Heart left ventricle (tissue), 16 donors: Measurements from ENCODE around the gene AMOTL2. TPM values are rescaled to one million over a fixed set of nuclear protein-coding genes. Genes with fewer than 3 reads are reported as not detected.
A peak's percentile ranks its signal among the peaks of the same experiment; 100 is the strongest.

Experiments used
- ATAC-seq, 4 donors: fragments of 200-7000 bp; cut with Tn5 transposase; one replicate each; pipeline ENCODE4 v1.9.1; 2020 to 2022; ENCODE audit warnings: moderate library complexity in 4 of 4, mild to moderate bottlenecking in 3 of 4, moderate number of reproducible peaks in 1 of 4
- DNase-seq, 5 donors: peaks; one replicate each; pipeline ENCODE4 v3.0.0-alpha.2; 2020
- H3K27ac ChIP-seq, 12 donors: fragments of 200-600 bp; sonication (generic) in 4 of 12; one replicate each; pipeline versions ENCODE4 v1.5.0 to v1.8.0; 2016 to 2022; ENCODE audit warnings: mild to moderate bottlenecking in 2 of 12
- H3K27me3 ChIP-seq, 9 donors: fragments of 200-600 bp; sonication (generic) in 2 of 9; one replicate each; pipeline versions ENCODE4 v1.5.1 to v1.8.0; 2016 to 2022; ENCODE audit warnings: mild to moderate bottlenecking in 3 of 9
- H3K36me3 ChIP-seq, 9 donors: fragments of 200-600 bp; sonication (generic) in 2 of 9; one replicate each; pipeline versions ENCODE4 v1.5.0 to v1.8.0; 2018 to 2022; ENCODE audit warnings: mild to moderate bottlenecking in 2 of 9
- H3K4me1 ChIP-seq, 12 donors: fragments of 200-600 bp; sonication (generic) in 4 of 12; one replicate each; pipeline versions ENCODE4 v1.5.0 to v1.8.0; 2016 to 2022; ENCODE audit warnings: mild to moderate bottlenecking in 3 of 12
- H3K4me3 ChIP-seq, 12 donors: fragments of 200-600 bp; sonication (generic) in 4 of 12; one replicate each; pipeline versions ENCODE4 v1.5.0 to v1.8.0; 2017 to 2022; ENCODE audit warnings: mild to moderate bottlenecking in 9 of 12, moderate library complexity in 4 of 12
- H3K9me3 ChIP-seq, 12 donors: fragments of 200-600 bp; sonication (generic) in 4 of 12; one replicate each; pipeline versions ENCODE4 v1.5.0 to v1.8.0; 2016 to 2022; ENCODE audit warnings: mild to moderate bottlenecking in 1 of 12
- POLR2A ChIP-seq, 2 donors: fragments of 450-650 bp; IDR thresholded peaks; one replicate each; pipeline ENCODE4 v1.6.1; 2017; ENCODE audit warnings: antibody characterized with exemption in 2 of 2, mild to moderate bottlenecking in 2 of 2, moderate library complexity in 2 of 2
- WGBS, 4 donors: extraction: QIAGEN DNeasy Blood & Tissue Kit in 2 of 4; methylation state at CpG; one replicate each; pipeline versions ENCODE4 v1.1.5 to v1.1.7; 2013 to 2018; 5-methylcytosine and 5-hydroxymethylcytosine counted together
- intact Hi-C, 10 donors: fragments of 100-400 bp; cut with DNase I; formaldehyde crosslinking; loops; one replicate each; pipeline versions ENCODE4 v1.11.1 to v1.14.2; 2022
- polyA plus RNA-seq, 2 donors: library from polyadenylated mRNA; stranded (reverse); fragments of 200-250 nt; gene quantifications; one replicate each; pipeline ENCODE4 v1.2.3, GENCODE V29; 2013
- total RNA-seq, 9 donors: library from RNA; depleted of rRNA in 2 of 9; stranded (reverse); fragments of >200 nt in 2 of 9; fragmentation: NEBNext Ultra II Directional in 3 of 9; extraction: Animal tissue kit (Norgen Biotek cat#: 25700) in 3 of 9; gene quantifications; one replicate each; pipeline versions ENCODE4 v1.1.0 to v1.2.4, GENCODE V29; 2016 to 2023
- TF ChIP-seq, protein P1 (sequence below), 12 donors: fragments of 200-600 bp; sonication (generic) in 4 of 12; IDR thresholded peaks; one replicate each; pipeline versions ENCODE4 v1.5.0 to v1.8.0; 2018 to 2022; ENCODE audit warnings: antibody characterized with exemption in 12 of 12, mild to moderate bottlenecking in 5 of 12
- donor health status: ischemic (EF 13 %, LVEDD 7.1; RV severe dilation, severe dysfunction).
- donor health status: healthy with polysubstance abuse.
- donor health status: DM: no; HTN: yes; CAD: no.
- donor health status: DM: no; HTN: no; CAD: no.
- donor health status: ischemic (EF 25% LVEDD 6.9; RV normal size, moderate dysfunction).
- donor health status: ischemic (EF 25% LVEDD 5.7; RV mildly dilated, moderate dysfunction).
- donor health status: healthy.
- donor health status: DM: yes; HTN: yes; CAD: no.
- donor health status: ischemic (EF 35%, LVEDD 5.7; RV mildly dilated, moderate dysfunction).
- donor health status: nonischemic (EF 11% LVEDD 7.7; RV severe dilation, severe dysfunction).
- donor health status: DM: yes; HTN: yes; CAD: no.
- donor health status: PGD.
- donor health status: ischemic (EF 29% LVEDD 5.4; RV normal size, mild dysfunction).
- donor health status: nonischemic (EF 23%, LVEDD 6.1; RV moderate dilation, normal function).

AMOTL2 gene
- total and polyA plus RNA-seq, 11 donors, result 19.0 to 109 (median 48.9) TPM

DNA sequence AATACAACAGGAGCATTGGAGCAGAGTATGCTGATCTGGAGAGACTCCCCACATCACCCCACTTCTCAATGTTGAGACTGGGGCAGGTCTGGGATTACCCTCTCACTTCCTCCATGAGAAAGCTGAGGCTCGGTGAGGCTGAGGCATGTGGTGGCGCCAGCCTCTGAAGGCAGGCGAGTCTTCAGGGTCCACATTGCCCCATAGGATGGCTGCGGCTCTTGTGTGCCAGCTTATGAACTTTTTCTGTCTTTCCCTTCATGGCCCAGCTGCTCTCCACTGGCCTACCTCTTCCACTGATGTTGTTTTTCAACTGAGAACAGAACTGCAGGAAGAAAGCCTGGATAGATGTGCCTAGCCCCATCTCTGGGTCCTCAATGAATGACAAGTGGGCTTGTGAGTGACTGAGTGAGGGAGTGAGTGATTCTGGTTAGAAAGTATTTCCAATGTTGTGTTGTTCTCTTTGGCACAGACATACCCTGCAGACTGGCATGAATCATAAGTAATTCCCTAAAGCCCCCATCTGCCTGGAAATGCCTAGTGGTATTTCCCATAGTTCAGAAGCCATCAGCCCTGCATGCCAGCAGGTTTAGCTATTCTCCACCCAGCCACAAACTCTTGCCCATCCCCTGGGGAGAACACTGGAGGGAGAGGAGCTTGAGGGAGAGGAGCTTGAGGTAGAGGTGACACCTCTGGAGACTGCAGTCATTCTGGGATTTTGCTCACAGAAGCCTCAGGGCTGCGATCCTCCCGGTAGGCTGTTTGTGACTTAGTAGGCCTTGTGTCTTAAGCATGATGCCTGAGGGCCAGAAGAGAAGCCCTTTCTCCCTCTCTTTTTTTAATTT is 56.9 kb downstream of the AMOTL2 start:
- H3K4me1 ChIP-seq, result peaks cover 14 to 42% (median 32%) of the 10 kb centered on the region in 12 donors
- ATAC-seq, result no peak
- H3K27me3 ChIP-seq, result peaks cover 0 to 12% (median 0%) of the 10 kb centered on the region in 9 donors
- no peak overlapping the region for H3K4me3 ChIP-seq
- H3K36me3 ChIP-seq, result no peaks in the 10 kb centered on the region
- intact Hi-C loops, result loop anchor here in 1 of 10 donors (10.0 kb wide), 1 partner anchor 447 kb away; no protein-coding TSS in a partner anchor
- H3K27ac ChIP-seq, result no peak overlapping the region
- WGBS, 4 donors, result 88 to 100% (median 97%) methylated on average over 6 of the region's 6 CpGs
- no peak for DNase-seq
- no peak for TF ChIP-seq POLR2A (IDR thresholded peaks at IDR 0.05)
- TF ChIP-seq, protein P1, sequence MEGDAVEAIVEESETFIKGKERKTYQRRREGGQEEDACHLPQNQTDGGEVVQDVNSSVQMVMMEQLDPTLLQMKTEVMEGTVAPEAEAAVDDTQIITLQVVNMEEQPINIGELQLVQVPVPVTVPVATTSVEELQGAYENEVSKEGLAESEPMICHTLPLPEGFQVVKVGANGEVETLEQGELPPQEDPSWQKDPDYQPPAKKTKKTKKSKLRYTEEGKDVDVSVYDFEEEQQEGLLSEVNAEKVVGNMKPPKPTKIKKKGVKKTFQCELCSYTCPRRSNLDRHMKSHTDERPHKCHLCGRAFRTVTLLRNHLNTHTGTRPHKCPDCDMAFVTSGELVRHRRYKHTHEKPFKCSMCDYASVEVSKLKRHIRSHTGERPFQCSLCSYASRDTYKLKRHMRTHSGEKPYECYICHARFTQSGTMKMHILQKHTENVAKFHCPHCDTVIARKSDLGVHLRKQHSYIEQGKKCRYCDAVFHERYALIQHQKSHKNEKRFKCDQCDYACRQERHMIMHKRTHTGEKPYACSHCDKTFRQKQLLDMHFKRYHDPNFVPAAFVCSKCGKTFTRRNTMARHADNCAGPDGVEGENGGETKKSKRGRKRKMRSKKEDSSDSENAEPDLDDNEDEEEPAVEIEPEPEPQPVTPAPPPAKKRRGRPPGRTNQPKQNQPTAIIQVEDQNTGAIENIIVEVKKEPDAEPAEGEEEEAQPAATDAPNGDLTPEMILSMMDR (IDR thresholded peaks at IDR 0.05), result no peak
- H3K9me3 ChIP-seq, result no peaks in the 10 kb centered on the region

GRCh38 chr3:134315286-134316106 is 58.8 kb downstream of the AMOTL2 start:
- Histone ChIP-seq H3K9me3 (no peaks in the 10 kb centered on the region), H3K4me3 (no peak overlapping the region), H3K27ac (peak overlapping the region; percentile 83 to 99 (median 90)), H3K27me3 (peaks cover 0 to 12% (median 0%) of the 10 kb centered on the region in 9 donors), H3K36me3 (no peaks in the 10 kb centered on the region), H3K4me1 (peaks cover 17 to 57% (median 39%) of the 10 kb centered on the region in 12 donors)
- intact Hi-C loops, result loop anchor here in 2 of 10 donors (2.0 to 10.0 kb wide), 2 partner anchors 59 to 449 kb away; partner anchors contain the start of gene AMOTL2 (in 1 of the 2)
- WGBS, 4 donors, result 41 to 52% (median 42%) methylated on average over 14 of the region's 14 CpGs
- TF ChIP-seq POLR2A (IDR thresholded peaks at IDR 0.05), result no peak
- TF ChIP-seq, protein P1 (IDR thresholded peaks at IDR 0.05), result no peak
- ATAC-seq (peak; percentile 57 to 74 (median 68)), DNase-seq (peak; percentile 66 to 88 (median 81))

GRCh38 chr3:134314588-134315285 is 59.5 kb downstream of the AMOTL2 start:
- H3K4me1 ChIP-seq, result peaks cover 17 to 57% (median 39%) of the 10 kb centered on the region in 12 donors

More at GRCh38 chr3:134314588-134315285, 59.5 kb downstream of the AMOTL2 start:
- H3K9me3 ChIP-seq, result no peaks in the 10 kb centered on the region
- 36 to 53% (median 41%) methylated on average over 6 of the region's 6 CpGs for WGBS, 4 donors
- ATAC-seq (peak in 1 of 4 donors; percentile 1), DNase-seq (peak in 1 of 5 donors; percentile 36)
- peak overlapping the region; percentile 83 to 99 (median 90) for H3K27ac ChIP-seq
- peak overlapping the region in 1 of 12 donors; percentile 53 for H3K4me3 ChIP-seq
- peaks cover 0 to 12% (median 0%) of the 10 kb centered on the region in 9 donors for H3K27me3 ChIP-seq
- intact Hi-C loops, result loop anchor here in 5 of 10 donors (2.0 to 10.0 kb wide), 5 partner anchors 43 to 450 kb away; partner anchors contain the start of gene AMOTL2 (in 1 of the 5)
- TF ChIP-seq POLR2A (IDR thresholded peaks at IDR 0.05), result no peak
- TF ChIP-seq, protein P1 (IDR thresholded peaks at IDR 0.05), result no peak
- no peaks in the 10 kb centered on the region for H3K36me3 ChIP-seq
